MG63 (cell line): ENCODE data around the gene PF4V1. TPM values are rescaled to one million over a fixed set of nuclear protein-coding genes. Genes with fewer than 3 reads are reported as not detected.
A peak's percentile ranks its signal among the peaks of the same experiment; 100 is the strongest.

ENCODE experiments used
- DNase-seq: peaks from one replicate; pipeline ENCODE4 v3.0.0-alpha.2; 2020
- H3K27me3 ChIP-seq: fragments of 250-450 bp; sonication (Bioruptor Pico); 2 replicates; pipeline ENCODE4 v1.5.1; 2020; ENCODE audit warnings: mild to moderate bottlenecking, moderate library complexity
- H3K36me3 ChIP-seq: fragments of 250-450 bp; sonication (Bioruptor Pico); 2 replicates; pipeline ENCODE4 v1.5.1; 2020; ENCODE audit warnings: mild to moderate bottlenecking, moderate library complexity
- H3K4me3 ChIP-seq: fragments of 250-450 bp; sonication (Bioruptor Pico); 2 replicates; pipeline ENCODE4 v1.5.1; 2020; ENCODE audit warnings: mild to moderate bottlenecking, moderate library complexity
- H3K9me3 ChIP-seq: fragments of 250-450 bp; sonication (Bioruptor Pico); 2 replicates; pipeline ENCODE4 v1.5.1; 2020; ENCODE audit warnings: mild to moderate bottlenecking, moderate library complexity
- total RNA-seq: library from RNA; depleted of rRNA; stranded (reverse); fragments of >200 nt; shearing (Covaris generic); gene quantifications from 2 replicates; pipeline ENCODE4 v1.2.3, GENCODE V29; 2014; ENCODE audit warnings: low replicate concordance

The PF4V1 gene
- total RNA-seq, 1 experiment from 2014 or later: not detected

- DNase-seq: no peak
- H3K27me3 ChIP-seq: no peaks in the 10 kb centered on the region
- H3K36me3 ChIP-seq: no peaks in the 10 kb centered on the region
- H3K4me3 ChIP-seq: no peak overlapping the region
- no peaks in the 10 kb centered on the region for H3K9me3 ChIP-seq
Observed at GRCh38 chr4:73841243-73841925, 11.7 kb upstream of the PF4V1 start.

DNA sequence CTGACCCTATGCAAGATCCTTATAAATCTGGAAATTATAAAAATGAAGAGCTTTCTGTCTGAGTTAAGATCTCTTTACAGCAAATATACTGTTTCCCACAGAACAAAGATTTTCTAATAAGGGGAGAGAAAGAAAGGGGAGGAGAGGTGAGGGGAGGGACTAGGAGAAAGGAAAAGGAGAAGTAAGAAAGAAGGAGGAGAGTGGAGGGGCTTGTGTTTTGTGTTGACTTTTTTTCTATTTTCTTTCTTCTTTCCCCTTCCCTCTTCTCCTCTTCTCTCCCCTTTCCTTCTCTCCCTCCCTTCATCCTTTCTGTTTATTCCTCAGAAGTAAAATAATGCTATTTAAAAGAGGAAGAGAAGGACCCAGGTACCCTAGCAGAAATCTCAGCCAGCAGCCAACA is 10.4 kb upstream of the PF4V1 start:
- Histone ChIP-seq H3K9me3 (no peaks in the 10 kb centered on the region), H3K4me3 (no peak overlapping the region), H3K27me3 (no peaks in the 10 kb centered on the region), H3K36me3 (no peaks in the 10 kb centered on the region)
- no peak for DNase-seq

DNA sequence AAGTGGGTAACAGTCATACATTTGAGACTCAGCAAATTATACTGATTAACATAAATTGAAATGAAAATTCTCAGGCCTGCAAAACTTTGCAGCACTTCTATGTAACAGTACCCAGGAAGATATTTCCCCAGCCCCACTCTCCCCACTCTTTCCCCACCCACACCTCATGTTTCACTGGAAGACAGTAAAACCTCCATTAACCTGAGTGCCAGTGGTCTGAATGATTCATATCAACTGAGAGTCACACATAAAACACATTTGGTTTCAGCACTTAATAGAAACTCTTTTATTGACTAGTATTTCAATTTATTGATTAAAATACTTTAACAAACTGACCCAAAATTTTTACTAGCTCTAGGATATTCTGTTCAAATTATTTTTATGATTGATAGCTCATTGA is 9.7 kb upstream of the PF4V1 start:
- Histone ChIP-seq H3K36me3 (no peaks in the 10 kb centered on the region), H3K9me3 (no peaks in the 10 kb centered on the region), H3K4me3 (no peak overlapping the region), H3K27me3 (no peaks in the 10 kb centered on the region)
- no peak for DNase-seq

- no peaks in the 10 kb centered on the region for H3K9me3 ChIP-seq
- no peak for DNase-seq
- H3K36me3 ChIP-seq: no peaks in the 10 kb centered on the region
- no peaks in the 10 kb centered on the region for H3K27me3 ChIP-seq
- no peak overlapping the region for H3K4me3 ChIP-seq
Observed at GRCh38 chr4:73844345-73844744, 8.8 kb upstream of the PF4V1 start.

- Histone ChIP-seq H3K4me3 (no peak overlapping the region), H3K36me3 (no peaks in the 10 kb centered on the region), H3K9me3 (no peaks in the 10 kb centered on the region), H3K27me3 (no peaks in the 10 kb centered on the region)
- no peak for DNase-seq
Observed at GRCh38 chr4:73844806-73845205, 8.3 kb upstream of the PF4V1 start.

GRCh38 chr4:73847526-73848182 is 5.4 kb upstream of the PF4V1 start:
- H3K27me3 ChIP-seq: no peaks in the 10 kb centered on the region
- H3K4me3 ChIP-seq: no peak overlapping the region
- no peaks in the 10 kb centered on the region for H3K36me3 ChIP-seq
- H3K9me3 ChIP-seq: no peaks in the 10 kb centered on the region
- DNase-seq: no peak

GRCh38 chr4:73848183-73848777 is 4.8 kb upstream of the PF4V1 start:
- no peaks in the 10 kb centered on the region for H3K27me3 ChIP-seq

DNA sequence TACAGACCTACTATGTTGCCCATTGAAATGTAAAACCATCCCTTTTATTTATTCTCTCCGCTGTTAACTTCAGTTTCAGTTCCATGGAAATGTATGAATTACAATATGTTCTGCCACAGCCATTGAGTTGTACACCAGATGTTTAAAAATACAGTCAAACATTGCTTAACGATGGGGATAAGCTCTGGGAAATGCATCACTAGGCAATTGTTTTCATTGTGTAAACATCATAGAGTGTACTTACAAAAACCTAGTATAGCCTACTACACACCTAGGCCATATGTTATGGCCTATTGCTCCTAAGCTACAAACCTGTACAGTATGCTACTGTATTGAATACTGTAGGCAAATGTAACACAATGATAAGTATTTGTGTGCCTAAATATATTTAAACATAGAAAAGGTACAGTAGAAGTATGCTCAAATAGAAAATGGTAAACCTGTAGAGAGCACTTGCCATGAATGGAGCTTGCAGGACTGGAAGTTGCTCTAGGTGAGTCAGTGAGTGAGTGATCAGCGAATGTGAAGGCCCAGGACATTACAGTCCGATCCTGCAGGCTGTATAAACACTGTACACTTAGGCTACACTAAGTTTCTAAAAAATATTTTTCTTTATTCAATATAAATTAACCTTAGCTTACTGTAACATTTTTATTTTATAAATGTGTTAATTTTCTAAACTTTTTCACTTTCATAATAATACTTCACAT is 2.7 kb upstream of the PF4V1 start:
- no peaks in the 10 kb centered on the region for H3K27me3 ChIP-seq
- DNase-seq: no peak
- no peaks in the 10 kb centered on the region for H3K9me3 ChIP-seq

More at GRCh38 chr4:73848183-73848777, 4.8 kb upstream of the PF4V1 start:
- no peak for DNase-seq
- Histone ChIP-seq H3K36me3 (no peaks in the 10 kb centered on the region), H3K4me3 (no peak overlapping the region), H3K9me3 (no peaks in the 10 kb centered on the region)

GRCh38 chr4:73851293-73851692 is 1.8 kb upstream of the PF4V1 start:
- Histone ChIP-seq H3K27me3 (no peaks in the 10 kb centered on the region), H3K36me3 (no peaks in the 10 kb centered on the region), H3K4me3 (no peak overlapping the region), H3K9me3 (no peaks in the 10 kb centered on the region)
- no peak for DNase-seq

More for the DNA sequence above, 2.7 kb upstream of the PF4V1 start:
- Histone ChIP-seq H3K4me3 (no peak overlapping the region), H3K36me3 (no peaks in the 10 kb centered on the region)

- H3K4me3 ChIP-seq: no peak overlapping the region
- H3K27me3 ChIP-seq: no peaks in the 10 kb centered on the region
- peaks cover 1% of the 10 kb centered on the region for H3K9me3 ChIP-seq
- no peaks in the 10 kb centered on the region for H3K36me3 ChIP-seq
- DNase-seq: no peak
Observed at GRCh38 chr4:73852771-73853170, 325 bp upstream of the PF4V1 start.

GRCh38 chr4:73853718-73854473 is 800 bp downstream of the PF4V1 start:
- Histone ChIP-seq H3K4me3 (no peak overlapping the region), H3K9me3 (peaks cover 3% of the 10 kb centered on the region), H3K36me3 (no peaks in the 10 kb centered on the region), H3K27me3 (no peaks in the 10 kb centered on the region)
- no peak for DNase-seq

DNA sequence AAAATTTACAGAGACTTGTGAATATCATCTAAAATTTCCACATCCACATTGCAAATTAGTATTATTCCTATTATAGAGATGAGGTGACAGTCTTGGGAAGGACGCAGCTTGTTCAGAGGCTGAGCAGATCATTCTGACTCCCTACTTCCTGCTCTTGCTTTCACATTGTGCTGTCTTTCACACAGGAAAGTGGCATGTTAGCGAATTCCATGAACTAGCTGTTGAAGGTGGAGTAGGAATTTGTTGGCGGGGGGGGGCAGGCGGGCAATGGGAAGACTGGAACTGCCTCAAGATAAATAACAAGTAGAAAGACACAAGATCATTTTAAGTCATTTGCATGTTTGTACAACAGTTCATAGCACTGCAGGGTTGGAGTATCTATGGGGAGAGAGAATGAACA is 2.3 kb downstream of the PF4V1 start:
- no peaks in the 10 kb centered on the region for H3K36me3 ChIP-seq
- no peak for DNase-seq
- peaks cover 3% of the 10 kb centered on the region for H3K9me3 ChIP-seq
- H3K27me3 ChIP-seq: no peaks in the 10 kb centered on the region
- no peak overlapping the region for H3K4me3 ChIP-seq

- Histone ChIP-seq H3K36me3 (no peaks in the 10 kb centered on the region), H3K4me3 (no peak overlapping the region), H3K27me3 (no peaks in the 10 kb centered on the region), H3K9me3 (peaks cover 3% of the 10 kb centered on the region)
- DNase-seq: no peak
Observed at GRCh38 chr4:73856518-73856917, 3.4 kb downstream of the PF4V1 start.

- peaks cover 3% of the 10 kb centered on the region for H3K9me3 ChIP-seq
- H3K36me3 ChIP-seq: no peaks in the 10 kb centered on the region
- H3K27me3 ChIP-seq: no peaks in the 10 kb centered on the region
- no peak overlapping the region for H3K4me3 ChIP-seq
- DNase-seq: peak; percentile 48
Observed at GRCh38 chr4:73859614-73860088, 6.6 kb downstream of the PF4V1 start.

DNA sequence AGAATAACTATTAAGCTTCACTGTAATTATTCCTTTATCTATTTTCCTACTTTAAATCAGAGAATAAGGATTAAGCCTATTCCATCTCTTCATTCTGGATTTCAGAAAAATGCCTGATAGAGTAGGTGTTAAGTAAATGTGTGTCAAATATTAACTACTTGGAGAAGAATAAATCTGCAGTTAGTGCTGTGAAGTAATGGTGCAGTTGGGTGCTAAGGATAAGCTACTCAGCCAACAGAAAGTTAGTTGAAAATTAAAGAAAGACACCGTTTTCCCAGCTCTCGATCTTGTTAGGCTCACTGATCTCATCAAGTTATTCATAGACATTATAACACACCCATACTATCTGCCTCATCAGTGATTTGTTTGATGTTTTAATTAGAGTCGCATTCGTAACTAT is 7.1 kb downstream of the PF4V1 start:
- peaks cover 3% of the 10 kb centered on the region for H3K9me3 ChIP-seq
- H3K4me3 ChIP-seq: no peak overlapping the region
- H3K36me3 ChIP-seq: no peaks in the 10 kb centered on the region
- no peak for DNase-seq
- no peaks in the 10 kb centered on the region for H3K27me3 ChIP-seq

- H3K9me3 ChIP-seq: peaks cover 3% of the 10 kb centered on the region
- no peak overlapping the region for H3K4me3 ChIP-seq
- H3K27me3 ChIP-seq: no peaks in the 10 kb centered on the region
- H3K36me3 ChIP-seq: no peaks in the 10 kb centered on the region
- no peak for DNase-seq
Observed at GRCh38 chr4:73860917-73861316, 7.8 kb downstream of the PF4V1 start.

GRCh38 chr4:73862322-73862721 is 9.2 kb downstream of the PF4V1 start:
- DNase-seq: no peak
- Histone ChIP-seq H3K4me3 (no peak overlapping the region), H3K9me3 (peaks cover 3% of the 10 kb centered on the region), H3K27me3 (no peaks in the 10 kb centered on the region), H3K36me3 (no peaks in the 10 kb centered on the region)
